Neuronal stem cell (in vitro differentiated cells): ENCODE data around the gene NT5E. TPM values are rescaled to one million over a fixed set of nuclear protein-coding genes. Genes with fewer than 3 reads are reported as not detected.

Source experiments
- DNase-seq: peaks from one replicate; pipeline ENCODE4 v3.0.0-alpha.2; 2013; ENCODE audit warnings: low spot score
- H2AFZ ChIP-seq: one replicate; pipeline ENCODE4 v1.6.1; 2013; ENCODE audit warnings: mild to moderate bottlenecking, low read length, inconsistent platforms
- H2AK5ac ChIP-seq: 2 replicates; pipeline ENCODE4 v1.6.1; 2013; ENCODE audit warnings: low read depth, mild to moderate bottlenecking, inconsistent platforms, low read length, moderate library complexity, mixed read lengths
- H2BK120ac ChIP-seq: 2 replicates; pipeline ENCODE4 v1.6.1; 2013; ENCODE audit warnings: low read depth, mild to moderate bottlenecking, inconsistent platforms, low read length, moderate library complexity, mixed read lengths
- H2BK12ac ChIP-seq: one replicate; pipeline ENCODE4 v1.6.1; 2013; ENCODE audit warnings: low read length, inconsistent platforms
- H2BK15ac ChIP-seq: 2 replicates; pipeline ENCODE4 v1.6.1; 2013; ENCODE audit warnings: mild to moderate bottlenecking, low read length, inconsistent platforms, mixed read lengths
- H2BK5ac ChIP-seq: one replicate; pipeline ENCODE4 v1.6.1; 2013; ENCODE audit warnings: inconsistent platforms, mild to moderate bottlenecking, low read length, moderate library complexity
- H3K14ac ChIP-seq: one replicate; pipeline ENCODE4 v1.6.1; 2013; ENCODE audit warnings: low read length, inconsistent platforms
- H3K18ac ChIP-seq: 2 replicates; pipeline ENCODE4 v1.6.1; 2013; ENCODE audit warnings: low read length, inconsistent platforms
- H3K23ac ChIP-seq: 2 replicates; pipeline ENCODE4 v1.6.1; 2013; ENCODE audit warnings: low read depth, mild to moderate bottlenecking, mixed read lengths, low read length, inconsistent platforms; ENCODE audit not compliant: poor library complexity
- H3K27ac ChIP-seq: replicated peaks from 3 replicates; pipeline ENCODE4 v1.5.1; 2013; ENCODE audit warnings: low read length, inconsistent platforms
- H3K27me3 ChIP-seq, 3 experiments: 2 replicates each; pipeline ENCODE4 v1.6.1; 2013; ENCODE audit warnings: low read length in 3 of 3, mild to moderate bottlenecking in 2 of 3, inconsistent platforms in 1 of 3, low read depth in 1 of 3, mixed read lengths in 1 of 3, moderate library complexity in 1 of 3; ENCODE audit not compliant: control insufficient read depth in 3 of 3, insufficient read depth in 3 of 3
- H3K36me3 ChIP-seq, 2 donors: replicated peaks in 1 of 2; 2 replicates each; pipeline ENCODE4 v1.6.1; 2013; ENCODE audit warnings: low read length in 2 of 2; ENCODE audit not compliant: control insufficient read depth in 2 of 2, insufficient read depth in 2 of 2
- H3K4ac ChIP-seq: 2 replicates; pipeline ENCODE4 v1.6.1; 2013; ENCODE audit warnings: inconsistent platforms, mild to moderate bottlenecking, low read length, moderate library complexity
- H3K4me1 ChIP-seq, 2 donors: 1 replicate in 1 of 2; 2 replicates in 1 of 2; pipeline ENCODE4 v1.6.1; 2013; ENCODE audit warnings: low read length in 2 of 2, low read depth in 1 of 2; ENCODE audit not compliant: control insufficient read depth in 2 of 2, insufficient read depth in 1 of 2
- H3K4me2 ChIP-seq: one replicate; pipeline ENCODE4 v1.6.1; 2013; ENCODE audit warnings: mild to moderate bottlenecking, low read length, inconsistent platforms; ENCODE audit not compliant: insufficient read depth, poor library complexity, severe bottlenecking
- H3K4me3 ChIP-seq, 2 donors: 2 replicates each; pipeline ENCODE4 v1.5.1; 2013; ENCODE audit warnings: low read length in 2 of 2, mild to moderate bottlenecking in 2 of 2, inconsistent platforms in 1 of 2, moderate library complexity in 1 of 2
- H3K79me1 ChIP-seq: one replicate; pipeline ENCODE4 v1.6.1; 2013; ENCODE audit warnings: low read depth, mild to moderate bottlenecking, inconsistent platforms, low read length, moderate library complexity
- H3K9ac ChIP-seq: one replicate; pipeline ENCODE4 v1.6.1; 2013; ENCODE audit warnings: mild to moderate bottlenecking, low read depth, low read length, inconsistent platforms; ENCODE audit not compliant: poor library complexity
- H3K9me3 ChIP-seq, 2 donors: replicated peaks in 1 of 2; 2 replicates each; pipeline versions ENCODE3 to v1.6.1; 2013; ENCODE audit warnings: low read length in 2 of 2, mild to moderate bottlenecking in 2 of 2, inconsistent platforms in 1 of 2, low read depth in 1 of 2, mixed read lengths in 1 of 2, moderate library complexity in 1 of 2; ENCODE audit not compliant: control insufficient read depth in 2 of 2, insufficient read depth in 1 of 2
- H4K8ac ChIP-seq: one replicate; pipeline ENCODE4 v1.6.1; 2013; ENCODE audit warnings: low read depth, mild to moderate bottlenecking, inconsistent platforms, low read length, moderate library complexity
- H4K91ac ChIP-seq: one replicate; pipeline ENCODE4 v1.6.1; 2013; ENCODE audit warnings: low read length, low read depth, mild to moderate bottlenecking, inconsistent platforms; ENCODE audit not compliant: poor library complexity
- WGBS, 2 donors: extraction: QIAGEN DNeasy Blood & Tissue Kit; methylation state at CpG; one replicate each; pipeline ENCODE4 v1.1.7; 2013; ENCODE audit warnings: missing lambda C conversion rate in 2 of 2, mixed read lengths in 1 of 2; ENCODE audit not compliant: insufficient read length in 2 of 2, insufficient replicate concordance in 1 of 2; ENCODE audit errors: extremely low coverage in 2 of 2; 5-methylcytosine and 5-hydroxymethylcytosine counted together
- polyA plus RNA-seq, 2 experiments: library from polyadenylated mRNA; stranded (reverse); fragments of 200-250 nt; gene quantifications; one replicate each; pipeline ENCODE4 v1.2.3, GENCODE V29; 2013

Gene NT5E
- not detected for polyA plus RNA-seq (2013, experiment 1 of 2)
- polyA plus RNA-seq (2013, experiment 2 of 2) = not detected

GRCh38 chr6:85449818-85450759 lies at the start of gene NT5E:
TSS of gene NT5E (plus strand) at chr6:85450083. CDS start at chr6:85450140, 57 bp downstream.
- no peak within 1 kb of the TSS for H2AK5ac ChIP-seq
- no peak within 1 kb of the TSS for H4K91ac ChIP-seq
- H3K14ac ChIP-seq = no peak within 1 kb of the TSS
- H2BK15ac ChIP-seq = no peak within 1 kb of the TSS
- no peaks in the 10 kb centered on the region for H3K79me1 ChIP-seq
- peak within 1 kb of the TSS; percentile 92 for H3K23ac ChIP-seq
- H3K9ac ChIP-seq = peak within 1 kb of the TSS; percentile 14
- no peak within 1 kb of the TSS for H4K8ac ChIP-seq
- peaks cover 10 to 71% (median 54%) of the 10 kb centered on the region in 3 experiments for H3K27me3 ChIP-seq
- peak within 1 kb of the TSS; percentile 21 for H3K18ac ChIP-seq
- peak within 1 kb of the TSS; percentile 49 to 77 for H3K4me3 ChIP-seq
- H3K27ac ChIP-seq = no peak within 1 kb of the TSS
- H2BK5ac ChIP-seq = no peak within 1 kb of the TSS
- H2BK120ac ChIP-seq = no peak within 1 kb of the TSS
- peaks cover 0 to 2% of the 10 kb centered on the region in 2 donors for H3K9me3 ChIP-seq
- peaks cover 0 to 3% of the 10 kb centered on the region in 2 donors for H3K4me1 ChIP-seq
- peak; percentile 51 for DNase-seq
- peak within 1 kb of the TSS; percentile 82 for H3K4me2 ChIP-seq
- no peak within 1 kb of the TSS for H3K4ac ChIP-seq
- no CpG with 5 or more reads among the region's 92 CpGs for WGBS, 2 donors
- H3K36me3 ChIP-seq = no peaks in the 10 kb centered on the region
- H2AFZ ChIP-seq = peak within 1 kb of the TSS; percentile 100
- H2BK12ac ChIP-seq = no peak within 1 kb of the TSS

GRCh38 chr6:85400331-85400730 lies 49.6 kb upstream of the NT5E start:
- Histone ChIP-seq H3K4me3 (no peak overlapping the region), H3K27me3 (no peaks in the 10 kb centered on the region), H3K36me3 (no peaks in the 10 kb centered on the region), H4K91ac (no peak overlapping the region), H2AFZ (no peak overlapping the region), H3K9me3 (no peaks in the 10 kb centered on the region), H3K4me2 (no peak overlapping the region), H3K27ac (no peak overlapping the region), H3K79me1 (no peaks in the 10 kb centered on the region), H2AK5ac (no peak overlapping the region), H3K14ac (no peak overlapping the region), H3K4ac (no peak overlapping the region), H4K8ac (no peak overlapping the region), H3K18ac (no peak overlapping the region), H3K9ac (no peak overlapping the region), H2BK12ac (no peak overlapping the region), H2BK15ac (no peak overlapping the region), H3K23ac (no peak overlapping the region), H3K4me1 (peaks cover 3 to 7% of the 10 kb centered on the region in 2 donors), H2BK120ac (no peak overlapping the region), H2BK5ac (no peak overlapping the region)
- no peak for DNase-seq
- WGBS, 2 donors = no CpG with 5 or more reads among the region's 4 CpGs

GRCh38 chr6:85401186-85402021 lies 48.5 kb upstream of the NT5E start:
- DNase-seq = no peak
- Histone ChIP-seq H3K4ac (no peak overlapping the region), H3K36me3 (no peaks in the 10 kb centered on the region)

GRCh38 chr6:85402071-85402470 lies 47.8 kb upstream of the NT5E start:
- Histone ChIP-seq H3K14ac (no peak overlapping the region), H3K79me1 (no peaks in the 10 kb centered on the region), H3K9ac (no peak overlapping the region), H3K23ac (no peak overlapping the region), H3K4me2 (no peak overlapping the region), H2AFZ (no peak overlapping the region), H4K91ac (no peak overlapping the region), H3K4me1 (peaks cover 3 to 7% of the 10 kb centered on the region in 2 donors), H4K8ac (no peak overlapping the region), H3K27me3 (no peaks in the 10 kb centered on the region), H2BK12ac (no peak overlapping the region), H3K4me3 (no peak overlapping the region), H3K27ac (no peak overlapping the region), H3K4ac (no peak overlapping the region), H3K36me3 (no peaks in the 10 kb centered on the region), H3K9me3 (no peaks in the 10 kb centered on the region), H2AK5ac (no peak overlapping the region), H3K18ac (no peak overlapping the region), H2BK15ac (no peak overlapping the region), H2BK5ac (no peak overlapping the region), H2BK120ac (no peak overlapping the region)
- no peak for DNase-seq

More at GRCh38 chr6:85401186-85402021, 48.5 kb upstream of the NT5E start:
- Histone ChIP-seq H4K8ac (no peak overlapping the region), H3K4me3 (no peak overlapping the region), H3K23ac (no peak overlapping the region), H2AK5ac (no peak overlapping the region), H2BK12ac (no peak overlapping the region), H3K4me1 (peaks cover 3 to 7% of the 10 kb centered on the region in 2 donors), H3K9me3 (no peaks in the 10 kb centered on the region), H3K14ac (no peak overlapping the region), H3K9ac (no peak overlapping the region), H3K79me1 (no peaks in the 10 kb centered on the region), H3K18ac (no peak overlapping the region), H2AFZ (peak overlapping the region; percentile 41), H3K27ac (no peak overlapping the region), H4K91ac (no peak overlapping the region), H3K4me2 (no peak overlapping the region), H2BK120ac (no peak overlapping the region), H3K27me3 (no peaks in the 10 kb centered on the region), H2BK5ac (no peak overlapping the region), H2BK15ac (no peak overlapping the region)
- WGBS, 2 donors = no CpG with 5 or more reads among the region's 6 CpGs
